ENCODE data around the gene KCNG2. TPM values are rescaled to one million over a fixed set of nuclear protein-coding genes. Genes with fewer than 3 reads are reported as not detected.
"Not testable (repeated sequence)": the region's sequence is repeated elsewhere in the genome, so short reads cannot be mapped to it uniquely, and the experiment has no call there.

The KCNG2 gene
- total RNA-seq, 1 donor from 2014 or later, result not detected

DNA sequence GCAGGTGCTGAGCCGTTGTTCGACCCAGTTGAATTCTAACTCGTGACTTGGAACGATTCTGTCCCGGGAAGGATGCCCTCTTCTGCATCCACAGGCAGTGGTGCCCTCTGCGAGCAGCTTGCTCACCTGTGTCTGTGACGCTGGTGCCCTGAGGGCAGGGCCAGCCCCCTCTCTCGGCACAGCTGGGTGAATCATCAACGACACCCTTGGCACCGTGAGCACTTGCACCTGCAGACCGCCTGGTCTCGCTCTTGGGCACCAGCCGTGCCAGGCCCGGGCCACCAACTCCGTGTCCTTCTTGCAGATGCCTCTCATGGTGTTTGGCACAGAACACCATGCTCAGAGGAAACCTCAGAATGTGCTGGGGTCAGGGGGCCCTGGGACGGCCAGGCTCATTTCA, 78.8 kb downstream of the KCNG2 start:
- DNase-seq (ENCODE audit: low spot score in 2 of 2, unreplicated experiment in 2 of 2), result no peak
- Mint-ChIP-seq H3K4me3 (no peak overlapping the region), H3K9me3 (peaks cover 8% of the 10 kb centered on the region), H3K27ac (no peak overlapping the region), H3K27me3 (ENCODE audit: low read depth) (peaks cover 7% of the 10 kb centered on the region), H3K4me1 (peaks cover 2% of the 10 kb centered on the region), H3K36me3 (no peaks in the 10 kb centered on the region)
- TF ChIP-seq, protein P1, sequence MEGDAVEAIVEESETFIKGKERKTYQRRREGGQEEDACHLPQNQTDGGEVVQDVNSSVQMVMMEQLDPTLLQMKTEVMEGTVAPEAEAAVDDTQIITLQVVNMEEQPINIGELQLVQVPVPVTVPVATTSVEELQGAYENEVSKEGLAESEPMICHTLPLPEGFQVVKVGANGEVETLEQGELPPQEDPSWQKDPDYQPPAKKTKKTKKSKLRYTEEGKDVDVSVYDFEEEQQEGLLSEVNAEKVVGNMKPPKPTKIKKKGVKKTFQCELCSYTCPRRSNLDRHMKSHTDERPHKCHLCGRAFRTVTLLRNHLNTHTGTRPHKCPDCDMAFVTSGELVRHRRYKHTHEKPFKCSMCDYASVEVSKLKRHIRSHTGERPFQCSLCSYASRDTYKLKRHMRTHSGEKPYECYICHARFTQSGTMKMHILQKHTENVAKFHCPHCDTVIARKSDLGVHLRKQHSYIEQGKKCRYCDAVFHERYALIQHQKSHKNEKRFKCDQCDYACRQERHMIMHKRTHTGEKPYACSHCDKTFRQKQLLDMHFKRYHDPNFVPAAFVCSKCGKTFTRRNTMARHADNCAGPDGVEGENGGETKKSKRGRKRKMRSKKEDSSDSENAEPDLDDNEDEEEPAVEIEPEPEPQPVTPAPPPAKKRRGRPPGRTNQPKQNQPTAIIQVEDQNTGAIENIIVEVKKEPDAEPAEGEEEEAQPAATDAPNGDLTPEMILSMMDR (IDR thresholded peaks at IDR 0.05; ENCODE audit: unreplicated experiment), result no peak

DNA sequence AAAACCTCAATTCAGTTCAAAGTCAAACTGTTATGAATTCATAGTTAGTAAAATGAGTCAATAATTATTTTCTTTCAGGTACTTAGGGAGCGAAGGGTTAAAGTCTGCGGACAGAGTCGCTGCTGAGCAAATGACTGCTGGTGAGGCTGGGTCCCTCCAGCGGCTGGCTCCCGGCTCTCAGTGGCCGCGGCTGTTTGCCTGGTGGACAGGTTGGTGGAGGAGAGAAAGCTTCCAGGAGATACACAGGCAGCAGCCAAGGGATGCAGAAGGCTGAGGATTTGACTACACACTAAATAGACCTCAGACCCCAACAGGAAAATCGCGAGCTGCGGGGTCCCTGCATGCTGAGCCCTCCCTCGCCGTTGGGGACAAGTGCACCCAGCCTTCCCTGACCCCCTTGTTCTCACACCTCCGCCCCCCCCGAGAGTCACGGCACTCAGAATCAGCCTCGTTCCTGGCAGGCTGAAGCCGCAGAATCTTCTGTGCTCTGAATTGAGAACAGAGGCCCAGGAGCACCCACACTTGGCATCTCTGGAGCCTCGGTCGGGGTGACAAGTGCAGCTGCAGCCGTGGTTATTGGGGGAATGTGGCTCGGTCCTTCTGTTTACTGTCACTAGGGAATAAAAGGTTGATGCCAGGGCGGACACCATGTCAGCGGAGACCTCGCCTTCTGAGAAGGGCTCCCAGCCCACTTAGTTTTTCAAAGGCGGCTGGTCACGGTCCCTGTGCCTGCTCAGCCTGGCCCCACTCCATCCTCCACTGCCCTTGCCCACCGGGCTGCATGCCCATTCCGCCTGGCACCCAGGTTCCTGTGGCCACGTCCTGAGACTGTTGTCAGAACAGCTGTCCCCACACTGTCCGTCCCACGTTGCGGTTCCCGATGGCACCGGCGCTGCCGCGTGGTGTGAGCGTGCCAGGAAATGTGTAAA, 79.7 kb downstream of the KCNG2 start:
- Mint-ChIP-seq H3K27ac (no peak overlapping the region), H3K4me3 (no peak overlapping the region), H3K36me3 (no peaks in the 10 kb centered on the region), H3K4me1 (peaks cover 2% of the 10 kb centered on the region), H3K27me3 (ENCODE audit: low read depth) (peaks cover 7% of the 10 kb centered on the region), H3K9me3 (peaks cover 12% of the 10 kb centered on the region)
- TF ChIP-seq, protein P1 (IDR thresholded peaks at IDR 0.05; ENCODE audit: unreplicated experiment), result no peak
- DNase-seq (ENCODE audit: low spot score in 2 of 2, unreplicated experiment in 2 of 2), result no peak

DNA sequence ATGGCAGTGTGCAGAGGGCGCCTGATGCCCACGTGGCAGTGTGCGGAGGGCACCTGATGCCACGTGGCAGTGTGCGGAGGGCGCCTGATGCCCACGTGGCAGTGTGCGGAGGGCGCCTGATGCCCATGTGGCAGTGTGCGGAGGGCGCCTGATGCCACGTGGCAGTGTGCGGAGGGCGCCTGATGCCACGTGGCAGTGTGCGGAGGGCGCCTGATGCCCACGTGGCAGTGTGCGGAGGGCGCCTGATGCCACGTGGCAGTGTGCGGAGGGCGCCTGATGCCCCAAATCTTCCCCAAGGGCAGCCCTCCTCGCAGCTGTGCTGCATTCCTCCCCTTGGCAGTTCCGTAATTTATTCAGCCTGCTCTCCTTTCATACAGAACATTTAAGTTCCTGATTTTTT, 80.5 kb downstream of the KCNG2 start:
- not testable (repeated sequence) for H3K4me3 Mint-ChIP-seq; H3K36me3 Mint-ChIP-seq; DNase-seq (ENCODE audit: low spot score in 2 of 2, unreplicated experiment in 2 of 2); H3K27ac Mint-ChIP-seq; H3K4me1 Mint-ChIP-seq; H3K27me3 Mint-ChIP-seq (ENCODE audit: low read depth)
- peaks cover 12% of the 10 kb centered on the region for H3K9me3 Mint-ChIP-seq

DNA sequence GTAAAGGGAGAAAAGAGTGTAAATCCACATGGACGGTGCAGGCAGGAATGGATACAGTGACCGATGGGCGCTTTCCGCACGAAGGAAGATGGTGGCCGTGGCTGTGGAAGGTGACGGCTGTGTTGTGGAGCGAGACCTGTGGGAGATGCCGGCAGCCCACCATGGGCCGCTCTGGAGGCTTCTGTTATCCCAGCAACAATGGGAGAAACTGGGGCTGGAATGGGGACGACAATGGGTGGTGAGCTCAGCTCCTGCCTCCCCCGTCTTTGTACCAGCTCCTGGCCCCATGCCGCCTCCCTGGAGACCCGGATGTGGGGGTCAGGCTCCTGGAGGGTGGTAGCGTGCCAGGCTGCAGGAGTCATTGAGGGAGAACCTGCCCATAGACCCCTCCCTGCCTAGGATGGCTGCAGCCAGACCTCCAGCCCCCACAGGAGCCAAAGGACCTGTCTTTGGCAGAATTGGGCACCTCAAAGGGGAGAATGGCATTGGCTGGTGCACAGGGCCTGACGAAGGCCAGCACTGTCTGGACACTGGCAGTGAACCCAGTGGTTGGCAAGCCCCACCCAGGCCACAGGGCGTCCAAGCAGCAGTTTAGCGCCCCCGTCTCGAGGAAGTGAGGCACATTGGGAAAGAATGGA, 81.1 kb downstream of the KCNG2 start:
- H3K36me3 Mint-ChIP-seq, result no peaks in the 10 kb centered on the region
- no peak for DNase-seq (ENCODE audit: low spot score in 2 of 2, unreplicated experiment in 2 of 2)
- TF ChIP-seq, protein P1 (IDR thresholded peaks at IDR 0.05; ENCODE audit: unreplicated experiment), result no peak
- H3K9me3 Mint-ChIP-seq, result peaks cover 12% of the 10 kb centered on the region
- no peaks in the 10 kb centered on the region for H3K4me1 Mint-ChIP-seq
- peaks cover 7% of the 10 kb centered on the region for H3K27me3 Mint-ChIP-seq (ENCODE audit: low read depth)
- no peak overlapping the region for H3K4me3 Mint-ChIP-seq
- H3K27ac Mint-ChIP-seq, result no peak overlapping the region

DNA sequence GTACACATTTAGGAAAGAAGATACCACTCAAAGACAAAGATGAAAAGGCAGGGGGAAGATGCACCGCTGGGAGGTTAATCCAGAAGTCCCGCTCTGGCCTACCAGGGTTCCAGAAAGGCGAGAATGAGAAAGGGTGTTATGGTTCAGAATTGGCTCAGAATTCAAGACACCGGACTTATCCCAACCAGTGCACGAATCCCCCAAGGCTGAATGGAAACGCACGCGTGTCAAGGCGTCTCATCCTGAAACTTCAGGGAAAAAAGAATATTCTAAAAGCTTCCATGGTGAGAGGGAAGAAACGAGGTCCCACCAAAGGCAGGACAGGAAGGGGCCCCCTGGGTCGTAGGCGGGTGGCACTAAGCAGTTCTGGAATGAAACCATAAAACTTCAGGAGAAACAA, 81.8 kb downstream of the KCNG2 start:
- H3K4me1 Mint-ChIP-seq, result no peaks in the 10 kb centered on the region
- H3K27ac Mint-ChIP-seq, result no peak overlapping the region
- DNase-seq (ENCODE audit: low spot score in 2 of 2, unreplicated experiment in 2 of 2), result no peak
- no peaks in the 10 kb centered on the region for H3K36me3 Mint-ChIP-seq
- peaks cover 12% of the 10 kb centered on the region for H3K9me3 Mint-ChIP-seq
- TF ChIP-seq, protein P1 (IDR thresholded peaks at IDR 0.05; ENCODE audit: unreplicated experiment), result no peak
- H3K27me3 Mint-ChIP-seq (ENCODE audit: low read depth), result peaks cover 7% of the 10 kb centered on the region
- H3K4me3 Mint-ChIP-seq, result no peak overlapping the region

DNA sequence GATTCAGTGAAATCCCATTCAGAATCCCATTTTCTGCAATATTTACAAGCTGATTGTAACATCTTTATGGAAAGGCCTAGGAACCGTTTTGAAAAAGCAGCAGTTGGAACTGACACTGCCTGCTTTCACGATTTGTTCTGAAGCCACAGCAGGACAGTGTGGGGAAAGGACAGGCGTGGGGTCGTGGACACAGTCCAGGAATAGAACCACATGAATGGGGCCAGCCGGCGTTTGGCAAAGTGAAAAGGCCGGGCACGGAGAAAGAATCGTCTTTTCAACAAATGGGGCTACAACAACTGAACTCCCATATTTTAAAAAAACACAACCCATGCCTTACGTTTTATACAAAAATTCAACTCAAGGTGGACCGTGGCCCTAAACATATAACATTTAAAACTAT, 84.0 kb downstream of the KCNG2 start:
- no peak overlapping the region for H3K4me3 Mint-ChIP-seq
- H3K36me3 Mint-ChIP-seq, result no peaks in the 10 kb centered on the region
- H3K27ac Mint-ChIP-seq, result no peak overlapping the region
- H3K9me3 Mint-ChIP-seq, result peaks cover 12% of the 10 kb centered on the region
- no peaks in the 10 kb centered on the region for H3K4me1 Mint-ChIP-seq
- H3K27me3 Mint-ChIP-seq (ENCODE audit: low read depth), result peaks cover 5% of the 10 kb centered on the region
- TF ChIP-seq, protein P1 (IDR thresholded peaks at IDR 0.05; ENCODE audit: unreplicated experiment), result no peak
- no peak for DNase-seq (ENCODE audit: low spot score in 2 of 2, unreplicated experiment in 2 of 2)

Measured in mesothelial cell of epicardium (in vitro differentiated cells).